Immature natural killer cell (primary cell): ENCODE results near the gene BOK. TPM values are rescaled to one million over a fixed set of nuclear protein-coding genes. Genes with fewer than 3 reads are reported as not detected.
A peak's percentile ranks its signal among the peaks of the same experiment; 100 is the strongest.
"Not testable (repeated sequence)": the region's sequence is repeated elsewhere in the genome, so short reads cannot be mapped to it uniquely, and the experiment has no call there.

Source experiments
- DNase-seq, 3 donors: peaks; one replicate each; pipeline ENCODE4 v3.0.0; 2022; ENCODE audit warnings: mixed read lengths in 1 of 3
- H3K27ac Mint-ChIP-seq, 6 donors: one replicate each; pipeline ENCODE4 v1.8.0; 2020; ENCODE audit warnings: mixed read lengths in 6 of 6, mild to moderate bottlenecking in 5 of 6, inconsistent platforms in 4 of 6, moderate library complexity in 3 of 6
- H3K27me3 Mint-ChIP-seq, 3 donors: one replicate each; pipeline ENCODE4 v1.8.0; 2020 to 2021; ENCODE audit warnings: low read depth in 3 of 3, mild to moderate bottlenecking in 3 of 3, mixed read lengths in 3 of 3, moderate library complexity in 3 of 3, inconsistent platforms in 1 of 3
- H3K36me3 Mint-ChIP-seq, 3 donors: one replicate each; pipeline ENCODE4 v1.8.0; 2020; ENCODE audit warnings: mixed read lengths in 3 of 3, inconsistent platforms in 2 of 3, mild to moderate bottlenecking in 2 of 3
- H3K4me1 Mint-ChIP-seq, 2 donors: one replicate each; pipeline ENCODE4 v1.8.0; 2020; ENCODE audit warnings: inconsistent platforms in 2 of 2, mild to moderate bottlenecking in 2 of 2, mixed read lengths in 2 of 2, moderate library complexity in 1 of 2
- H3K4me3 Mint-ChIP-seq, 5 donors: one replicate each; pipeline ENCODE4 v1.8.0; 2020; ENCODE audit warnings: mild to moderate bottlenecking in 5 of 5, mixed read lengths in 5 of 5, inconsistent platforms in 3 of 5, moderate library complexity in 3 of 5
- H3K9me3 Mint-ChIP-seq, 6 donors: one replicate each; pipeline ENCODE4 v1.8.0; 2020; ENCODE audit warnings: mild to moderate bottlenecking in 6 of 6, mixed read lengths in 6 of 6, inconsistent platforms in 4 of 6, moderate library complexity in 3 of 6
- polyA plus RNA-seq, 3 donors: library from polyadenylated mRNA; unstranded; fragments of 300-500 nt; fragmentation: Illumina TruSeq; gene quantifications; one replicate each; pipeline ENCODE4 v1.2.3, GENCODE V29; 2021

The BOK gene
- polyA plus RNA-seq, 3 donors from 2014 or later: 15.2 to 21.4 (median 17.2) TPM

DNA sequence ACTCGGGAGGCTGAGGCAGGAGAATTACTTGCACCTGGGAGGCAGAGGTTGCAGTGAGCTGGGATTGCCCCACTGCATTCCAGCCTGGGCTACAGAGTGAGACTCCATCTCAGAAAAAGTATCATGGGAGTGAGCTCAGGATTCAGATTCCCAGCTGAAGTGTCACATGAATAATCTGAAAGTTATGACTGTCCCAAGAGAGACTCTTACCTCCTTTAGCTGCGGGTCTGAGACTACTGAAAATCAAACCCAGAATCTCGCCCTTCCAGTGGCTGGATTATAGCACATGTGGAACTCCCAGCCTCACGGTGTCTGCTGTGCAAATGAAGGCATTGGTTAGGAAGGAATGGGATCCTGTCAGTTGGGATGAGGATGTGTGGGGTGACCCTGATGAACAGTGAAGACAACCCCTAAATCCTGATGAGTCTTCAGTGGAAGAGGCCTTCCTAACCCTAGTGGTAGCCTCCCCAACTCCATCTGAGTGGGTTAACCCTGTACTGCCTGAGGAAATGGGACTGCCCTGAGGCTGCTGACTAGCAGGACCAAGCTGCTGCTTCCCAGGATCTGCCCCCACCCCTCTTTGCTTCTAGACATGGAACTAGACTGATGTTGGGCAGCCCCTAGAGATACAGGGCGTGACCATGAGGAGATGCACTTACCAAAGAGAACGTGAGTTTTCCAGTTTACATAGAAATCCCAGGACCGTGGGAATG lies 16.5 kb downstream of the BOK start:
- Mint-ChIP-seq H3K27ac (peak overlapping the region in 3 of 6 donors; percentile 32 to 48 (median 39)), H3K36me3 (peaks cover 0 to 3% (median under 1%) of the 10 kb centered on the region in 3 donors), H3K4me1 (peaks cover 12 to 16% of the 10 kb centered on the region in 2 donors), H3K27me3 (no peaks in the 10 kb centered on the region), H3K9me3 (no peaks in the 10 kb centered on the region), H3K4me3 (no peak overlapping the region)
- no peak for DNase-seq

DNA sequence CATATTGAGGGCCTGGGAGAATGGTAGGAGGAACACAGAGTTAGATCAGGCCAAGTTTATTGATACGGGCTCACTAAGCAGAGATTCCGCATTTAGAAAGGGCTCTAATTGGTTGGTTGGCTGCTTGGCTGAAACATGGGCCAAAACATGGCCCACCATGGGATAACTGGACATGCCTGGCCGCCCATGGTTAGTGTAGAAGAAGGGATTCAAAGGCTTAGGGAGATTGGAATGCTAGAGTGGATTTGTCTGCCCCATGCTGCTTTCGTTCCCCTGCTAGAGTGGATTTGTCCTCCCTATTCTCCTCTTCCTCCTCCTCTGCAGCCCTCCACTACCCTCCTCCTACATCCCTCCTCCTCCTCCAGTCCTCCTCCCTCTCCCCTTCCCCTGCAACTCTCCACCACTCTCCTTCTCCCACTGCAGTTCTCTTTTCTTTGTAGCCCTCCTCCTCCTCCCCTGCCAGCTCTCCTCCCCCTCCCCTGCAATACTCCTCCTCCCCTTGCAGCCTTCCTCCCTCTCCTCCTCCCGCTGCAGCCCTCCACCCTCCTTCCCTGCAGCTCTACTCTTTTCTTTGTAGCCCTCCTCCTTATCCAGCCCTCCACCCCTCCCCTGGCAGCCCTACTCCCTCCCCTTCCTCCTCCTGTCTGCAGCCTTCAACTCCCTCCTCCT lies 17.2 kb downstream of the BOK start:
- DNase-seq: no peak
- Mint-ChIP-seq H3K4me1 (peaks cover 12 to 16% of the 10 kb centered on the region in 2 donors), H3K4me3 (peak overlapping the region in 1 of 5 donors; percentile 33), H3K36me3 (peaks cover 0 to 5% (median 3%) of the 10 kb centered on the region in 3 donors), H3K27me3 (no peaks in the 10 kb centered on the region), H3K27ac (peak overlapping the region in 2 of 6 donors; percentile 32 to 34), H3K9me3 (no peaks in the 10 kb centered on the region)

DNA sequence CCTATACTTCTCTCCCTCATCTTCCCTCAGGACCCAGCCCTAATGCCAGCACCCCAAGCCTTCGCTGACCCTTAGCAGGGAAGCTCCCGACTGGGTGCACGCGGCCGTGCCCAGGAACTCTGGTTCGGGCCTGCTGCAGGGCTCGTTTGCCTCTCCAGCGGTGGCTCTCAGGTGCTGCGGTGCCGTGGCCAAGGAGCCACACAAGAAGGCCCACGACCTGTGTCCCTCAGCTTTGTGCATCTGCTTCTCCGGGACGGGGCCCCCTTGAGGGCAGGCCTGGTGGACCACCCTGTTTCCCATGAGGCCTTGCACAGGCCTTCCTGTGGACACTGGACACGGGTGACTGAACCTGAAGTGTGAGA lies 17.7 kb downstream of the BOK start:
- Mint-ChIP-seq H3K4me1 (peaks cover 11 to 15% of the 10 kb centered on the region in 2 donors), H3K4me3 (no peak overlapping the region), H3K36me3 (peaks cover 0 to 5% (median 3%) of the 10 kb centered on the region in 3 donors), H3K9me3 (no peaks in the 10 kb centered on the region), H3K27ac (no peak overlapping the region), H3K27me3 (no peaks in the 10 kb centered on the region)
- DNase-seq: no peak

DNA sequence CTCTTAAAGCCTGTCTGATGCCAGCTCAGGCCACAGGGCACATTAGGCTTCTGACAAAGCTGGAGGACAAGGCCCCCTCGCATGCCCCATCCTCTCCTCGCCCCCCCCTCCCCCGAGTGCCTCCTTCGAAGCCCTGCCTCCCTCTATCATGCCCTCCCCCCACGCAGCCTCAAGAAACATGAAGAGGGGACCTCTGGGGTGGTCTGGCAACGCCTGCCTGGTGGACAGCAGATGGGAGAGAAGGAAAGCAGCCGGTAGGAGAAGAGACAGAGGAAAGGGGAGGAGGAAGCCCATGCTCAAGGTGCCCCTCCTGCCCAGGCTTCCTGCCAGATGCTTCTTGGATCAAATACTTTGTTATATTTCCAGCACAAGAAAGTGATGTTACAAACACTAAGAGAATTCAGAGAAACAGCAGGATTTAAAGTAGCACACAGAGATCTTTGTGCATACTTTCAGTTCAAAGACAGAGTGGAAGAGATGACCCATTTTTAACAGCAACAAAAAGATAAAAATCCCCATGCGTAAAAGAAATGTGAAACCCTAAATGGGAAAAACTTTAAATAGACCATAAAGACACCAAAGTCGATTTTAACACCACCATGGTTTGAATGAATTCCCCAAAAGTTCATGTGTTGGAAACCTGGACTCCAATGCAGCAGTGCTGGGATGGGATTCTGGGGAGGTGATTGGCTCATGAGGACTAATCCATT lies 19.0 kb downstream of the BOK start:
- H3K27me3 Mint-ChIP-seq: no peaks in the 10 kb centered on the region
- H3K9me3 Mint-ChIP-seq: peaks cover 0 to 2% (median 0%) of the 10 kb centered on the region in 6 donors
- peak overlapping the region in 4 of 6 donors; percentile 12 to 32 (median 21) for H3K27ac Mint-ChIP-seq
- DNase-seq: no peak
- peaks cover 10 to 14% (median 12%) of the 10 kb centered on the region in 3 donors for H3K36me3 Mint-ChIP-seq
- peaks cover 7 to 9% of the 10 kb centered on the region in 2 donors for H3K4me1 Mint-ChIP-seq
- H3K4me3 Mint-ChIP-seq: peak overlapping the region in 1 of 5 donors; percentile 15

DNA sequence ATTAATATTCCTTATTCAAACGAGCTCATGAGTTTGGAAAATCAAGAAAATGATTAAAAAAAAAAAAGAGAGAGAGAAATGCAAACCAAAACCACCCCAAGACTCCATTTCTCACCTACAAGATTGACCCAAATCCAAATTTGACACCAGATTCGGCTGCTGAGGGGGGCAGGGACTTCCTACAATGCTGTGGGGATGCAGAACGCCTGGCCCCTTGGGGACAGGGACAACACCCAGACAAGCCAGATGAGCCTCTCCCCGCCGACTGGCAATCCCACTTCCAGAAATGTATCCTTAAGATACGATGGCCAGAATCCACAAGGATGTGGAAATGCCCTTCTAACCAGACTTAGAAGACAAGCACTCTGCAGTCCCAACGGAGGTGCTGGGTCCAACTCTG lies 20.7 kb downstream of the BOK start:
- H3K4me1 Mint-ChIP-seq: peaks cover 7% of the 10 kb centered on the region in 2 donors
- no peak for DNase-seq

DNA sequence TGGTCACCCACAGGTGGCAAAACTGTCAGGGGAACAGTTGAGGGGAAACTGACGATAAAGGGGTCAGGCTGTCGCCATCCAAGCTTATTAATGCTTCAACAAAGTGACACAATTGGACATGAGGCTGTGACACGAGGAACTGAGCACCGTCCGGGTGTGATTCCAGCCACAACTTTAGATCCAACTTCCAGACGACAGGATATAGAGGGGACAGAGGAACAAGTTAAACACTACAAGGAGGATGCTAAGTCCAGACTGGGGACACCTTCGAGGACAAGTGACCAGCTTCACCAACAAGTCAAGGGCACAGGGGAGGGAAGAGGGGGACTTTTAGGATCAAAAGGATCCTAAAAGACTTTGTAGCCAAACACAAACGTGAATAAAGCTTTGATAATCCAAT lies 23.8 kb downstream of the BOK start:
- Mint-ChIP-seq H3K4me3 (no peak overlapping the region), H3K36me3 (peaks cover 31 to 51% (median 47%) of the 10 kb centered on the region in 3 donors), H3K27me3 (no peaks in the 10 kb centered on the region), H3K4me1 (peaks cover 7 to 10% of the 10 kb centered on the region in 2 donors), H3K27ac (no peak overlapping the region), H3K9me3 (peaks cover 5 to 21% (median 18%) of the 10 kb centered on the region in 6 donors)
- no peak for DNase-seq

More for the DNA sequence above, 20.7 kb downstream of the BOK start:
- Mint-ChIP-seq H3K27ac (no peak overlapping the region), H3K36me3 (peaks cover 15 to 26% (median 26%) of the 10 kb centered on the region in 3 donors), H3K4me3 (no peak overlapping the region), H3K27me3 (no peaks in the 10 kb centered on the region), H3K9me3 (peaks cover 0 to 3% (median 0%) of the 10 kb centered on the region in 6 donors)

DNA sequence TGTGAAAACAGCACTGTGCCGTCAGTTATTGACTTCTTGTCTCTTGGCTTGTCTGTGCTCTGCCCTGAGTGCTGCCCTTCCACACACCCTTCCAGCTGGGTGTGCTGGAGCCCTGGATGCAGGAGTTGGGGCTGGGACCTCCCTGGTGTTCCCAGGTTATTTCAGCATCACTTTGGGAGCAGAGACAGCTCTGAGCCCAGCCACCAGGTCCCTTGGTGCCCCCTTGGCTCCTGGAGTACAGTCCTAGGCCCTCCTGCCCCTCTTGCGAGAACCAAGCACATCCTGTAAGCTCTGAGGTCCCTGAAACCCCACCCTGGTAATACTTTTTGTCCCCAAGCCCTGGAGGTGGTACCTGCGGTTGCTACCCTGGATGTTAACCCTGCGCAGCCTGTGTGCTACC lies 24.3 kb downstream of the BOK start:
- Mint-ChIP-seq H3K9me3 (peaks cover 5 to 24% (median 22%) of the 10 kb centered on the region in 6 donors), H3K27ac (no peak overlapping the region), H3K4me1 (peaks cover 3 to 6% of the 10 kb centered on the region in 2 donors), H3K27me3 (no peaks in the 10 kb centered on the region), H3K36me3 (peaks cover 36 to 55% (median 51%) of the 10 kb centered on the region in 3 donors), H3K4me3 (no peak overlapping the region)
- no peak for DNase-seq

DNA sequence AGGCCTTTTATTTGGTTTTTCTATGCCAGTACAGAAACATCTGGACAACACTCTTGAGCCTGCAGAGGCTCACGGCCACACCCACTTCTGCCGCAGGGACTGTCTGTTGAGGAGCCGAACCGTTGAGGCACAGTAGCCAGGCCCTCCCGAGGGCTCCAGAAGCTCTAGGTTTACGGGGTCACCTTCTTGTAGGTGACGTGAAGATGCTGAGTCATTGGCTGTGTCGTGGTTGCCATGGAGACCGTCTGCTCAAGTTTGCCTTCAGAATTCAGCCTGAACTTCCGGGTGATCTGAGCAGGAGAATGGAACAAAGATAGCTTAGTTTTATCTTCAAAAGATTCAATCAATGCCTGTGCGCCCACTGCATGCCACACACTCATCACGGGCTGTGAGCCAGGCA lies 25.9 kb downstream of the BOK start:
- H3K9me3 Mint-ChIP-seq: peaks cover 5 to 25% (median 22%) of the 10 kb centered on the region in 6 donors
- no peaks in the 10 kb centered on the region for H3K27me3 Mint-ChIP-seq
- H3K27ac Mint-ChIP-seq: no peak overlapping the region
- peaks cover 40 to 64% (median 63%) of the 10 kb centered on the region in 3 donors for H3K36me3 Mint-ChIP-seq
- peaks cover 0 to 6% of the 10 kb centered on the region in 2 donors for H3K4me1 Mint-ChIP-seq
- H3K4me3 Mint-ChIP-seq: no peak overlapping the region
- DNase-seq: no peak

DNA sequence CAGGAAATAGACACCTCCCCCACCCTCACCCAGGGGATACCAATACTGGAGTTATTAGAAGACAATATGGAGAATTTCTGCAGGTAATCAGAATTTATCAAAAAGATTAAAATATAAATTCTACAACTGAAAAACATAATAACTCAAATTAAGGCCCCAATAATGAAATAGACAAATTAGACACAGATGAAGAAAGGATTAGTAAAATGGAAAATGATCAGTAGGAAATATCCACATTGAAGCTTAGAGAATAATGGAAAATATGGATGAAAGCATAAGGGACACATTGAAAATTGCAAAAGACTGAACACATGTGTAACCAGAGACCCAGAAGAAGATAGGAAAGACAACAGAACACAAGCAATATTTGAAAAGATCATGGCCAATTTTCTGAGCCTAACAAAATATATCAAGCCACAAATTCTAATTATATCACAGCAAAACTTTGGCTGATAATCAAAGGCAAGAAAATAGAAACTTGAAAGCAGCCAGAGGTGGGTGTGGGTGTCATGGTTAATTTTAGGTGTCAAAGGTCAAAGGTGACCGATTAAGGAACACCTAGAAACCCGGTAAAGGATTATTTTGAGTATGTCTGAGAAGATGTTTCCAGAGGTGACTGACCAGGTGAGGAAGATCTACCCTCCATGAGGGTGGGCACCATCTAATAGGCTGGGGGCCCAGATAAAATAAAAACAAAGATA lies 28.2 kb downstream of the BOK start:
- no peak for DNase-seq
- H3K27me3 Mint-ChIP-seq: no peaks in the 10 kb centered on the region
- H3K9me3 Mint-ChIP-seq: peaks cover 4 to 25% (median 22%) of the 10 kb centered on the region in 6 donors
- H3K4me3 Mint-ChIP-seq: no peak overlapping the region
- peaks cover 0 to 6% of the 10 kb centered on the region in 2 donors for H3K4me1 Mint-ChIP-seq
- H3K36me3 Mint-ChIP-seq: peaks cover 39 to 65% (median 61%) of the 10 kb centered on the region in 3 donors
- H3K27ac Mint-ChIP-seq: peak overlapping the region in 1 of 6 donors; percentile 0

DNA sequence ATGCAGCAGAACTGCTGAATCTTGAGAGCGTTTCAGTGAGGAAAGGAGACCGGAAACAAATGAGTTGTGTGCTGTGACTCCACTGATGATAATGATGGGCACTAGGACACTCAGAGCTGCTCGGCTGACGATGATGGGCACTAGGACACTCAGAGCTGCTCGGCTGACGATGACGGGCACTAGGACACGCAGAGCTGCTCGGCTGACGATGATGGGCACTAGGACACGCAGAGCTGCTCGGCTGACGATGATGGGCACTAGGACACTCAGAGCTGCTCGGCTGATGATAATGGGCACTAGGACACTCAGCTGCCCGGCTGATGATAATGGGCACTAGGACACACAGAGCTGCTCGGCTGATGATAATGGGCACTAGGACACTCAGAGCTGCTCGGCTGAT lies 31.3 kb downstream of the BOK start:
- not testable (repeated sequence) for H3K4me1 Mint-ChIP-seq, H3K27me3 Mint-ChIP-seq, DNase-seq, H3K4me3 Mint-ChIP-seq
- Mint-ChIP-seq H3K9me3 (peaks cover 2 to 25% (median 22%) of the 10 kb centered on the region in 6 donors), H3K27ac (peak overlapping the region in 1 of 6 donors; percentile 5), H3K36me3 (peaks cover 29 to 42% (median 40%) of the 10 kb centered on the region in 3 donors)

DNA sequence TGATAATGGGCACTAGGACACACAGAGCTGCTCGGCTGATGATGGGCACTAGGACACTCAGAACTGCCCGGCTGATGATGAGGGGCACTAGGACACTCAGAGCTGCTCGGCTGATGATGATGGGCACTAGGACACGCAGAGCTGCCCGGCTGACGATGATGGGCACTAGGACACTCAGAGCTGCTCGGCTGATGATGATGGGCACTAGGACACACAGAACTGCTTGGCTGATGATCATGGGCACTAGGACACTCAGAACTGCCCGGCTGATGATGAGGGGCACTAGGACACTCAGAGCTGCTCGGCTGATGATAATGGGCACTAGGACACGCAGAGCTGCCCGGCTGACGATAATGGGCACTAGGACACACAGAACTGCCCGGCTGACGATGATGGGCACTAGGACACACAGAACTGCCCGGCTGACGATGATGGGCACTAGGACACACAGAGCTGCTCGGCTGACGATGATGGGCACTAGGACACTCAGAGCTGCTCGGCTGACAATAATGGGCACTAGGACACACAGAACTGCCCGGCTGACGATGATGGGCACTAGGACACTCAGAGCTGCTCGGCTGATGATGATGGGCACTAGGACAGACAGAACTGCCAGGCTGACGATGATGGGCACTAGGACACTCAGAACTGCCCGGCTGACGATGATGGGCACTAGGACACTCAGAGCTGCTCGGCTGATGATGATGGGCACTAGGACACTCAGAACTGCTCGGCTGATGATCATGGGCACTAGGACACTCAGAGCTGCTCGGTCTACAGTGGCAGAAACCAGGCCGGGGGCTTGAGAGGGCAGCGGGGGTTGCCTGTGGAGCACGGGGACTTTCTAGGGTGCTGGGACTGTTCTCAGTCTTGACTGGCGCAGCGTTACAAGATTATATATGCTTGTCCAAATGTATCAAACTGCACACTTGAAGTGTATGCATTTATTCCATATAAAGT lies 32.2 kb downstream of the BOK start:
- not testable (repeated sequence) for DNase-seq, H3K4me3 Mint-ChIP-seq, H3K4me1 Mint-ChIP-seq, H3K27ac Mint-ChIP-seq, H3K27me3 Mint-ChIP-seq
- Mint-ChIP-seq H3K9me3 (peaks cover 0 to 19% (median 16%) of the 10 kb centered on the region in 6 donors), H3K36me3 (peaks cover 24 to 34% (median 33%) of the 10 kb centered on the region in 3 donors)

DNA sequence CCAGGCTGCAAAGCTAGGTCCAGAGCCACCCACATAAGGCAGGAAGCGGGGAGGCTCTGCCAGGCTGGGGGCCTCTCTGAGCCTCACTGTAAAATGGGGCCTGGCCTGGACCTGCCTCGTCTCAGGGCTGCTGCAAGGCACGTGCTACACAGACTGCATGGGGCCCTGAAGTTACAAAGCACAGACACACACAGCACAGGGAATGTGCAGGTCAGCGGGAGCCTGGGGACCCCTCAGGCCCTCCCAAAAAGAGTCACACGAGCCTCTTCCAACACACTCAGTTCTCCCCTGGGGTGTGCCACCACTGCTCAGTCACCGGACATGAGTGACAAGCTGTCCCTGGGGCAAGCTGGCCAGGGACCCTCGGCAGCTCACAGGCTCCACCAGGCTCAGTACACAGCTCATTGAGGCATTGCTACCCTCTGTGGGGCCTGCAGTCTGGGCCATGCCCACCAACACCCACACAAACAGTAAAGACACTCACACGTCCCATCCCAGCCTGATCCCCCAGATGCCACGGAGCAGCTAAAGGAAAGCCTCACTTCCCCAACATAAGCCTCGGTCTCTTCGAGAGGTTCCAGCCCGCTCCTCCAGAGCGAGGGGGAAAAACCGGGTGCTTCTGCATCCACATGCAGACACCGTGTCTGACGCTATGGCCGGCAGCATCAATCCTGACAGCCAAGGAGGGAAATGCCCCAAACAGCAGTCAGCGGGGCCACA lies 33.7 kb downstream of the BOK start:
- Mint-ChIP-seq H3K4me1 (no peaks in the 10 kb centered on the region), H3K4me3 (no peak overlapping the region), H3K36me3 (peaks cover 14 to 23% (median 21%) of the 10 kb centered on the region in 3 donors), H3K27me3 (no peaks in the 10 kb centered on the region), H3K9me3 (peaks cover 0 to 7% (median 4%) of the 10 kb centered on the region in 6 donors), H3K27ac (no peak overlapping the region)
- DNase-seq: no peak
